ENCODE data around the gene NRG2. TPM values are rescaled to one million over a fixed set of nuclear protein-coding genes. Genes with fewer than 3 reads are reported as not detected.

The NRG2 gene
- total RNA-seq, 1 experiment from 2014 or later, result 0.59 TPM

DNA sequence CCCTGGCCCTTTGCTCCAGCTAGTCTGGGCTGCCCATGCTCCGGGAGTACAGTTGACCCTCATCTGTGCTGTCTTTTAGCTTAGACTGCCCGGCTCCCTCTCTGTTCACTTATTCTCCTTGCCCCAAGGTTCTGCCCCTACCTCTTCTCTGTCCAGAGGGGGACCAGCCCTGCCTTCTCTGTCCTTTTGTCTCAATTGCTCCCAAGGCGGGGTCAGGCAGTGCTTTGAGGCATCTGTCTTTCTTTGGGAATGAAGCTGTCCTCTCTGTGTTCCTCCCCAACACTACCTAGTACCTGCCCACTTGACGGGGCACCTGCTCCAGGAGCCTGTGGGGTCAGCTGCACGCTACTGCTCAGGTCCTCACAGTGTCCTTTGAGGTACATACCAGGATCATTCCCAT lies 188.1 kb downstream of the NRG2 start:
- no TSS peak for BruUV-seq (replicated peaks)
- Histone ChIP-seq H3K9me3 (no peaks in the 10 kb centered on the region), H3K27me3 (replicated peaks; ENCODE audit: control insufficient read depth, insufficient read depth, low read length) (no peaks in the 10 kb centered on the region; the same call in none of the 2 replicates), H3K4me1 (no peaks in the 10 kb centered on the region), H3K4me3 (ENCODE audit: low read depth, low read length) (no peak overlapping the region), H3K36me3 (ENCODE audit: control insufficient read depth, insufficient read depth, low read length) (no peaks in the 10 kb centered on the region)
- TF ChIP-seq, protein P1, sequence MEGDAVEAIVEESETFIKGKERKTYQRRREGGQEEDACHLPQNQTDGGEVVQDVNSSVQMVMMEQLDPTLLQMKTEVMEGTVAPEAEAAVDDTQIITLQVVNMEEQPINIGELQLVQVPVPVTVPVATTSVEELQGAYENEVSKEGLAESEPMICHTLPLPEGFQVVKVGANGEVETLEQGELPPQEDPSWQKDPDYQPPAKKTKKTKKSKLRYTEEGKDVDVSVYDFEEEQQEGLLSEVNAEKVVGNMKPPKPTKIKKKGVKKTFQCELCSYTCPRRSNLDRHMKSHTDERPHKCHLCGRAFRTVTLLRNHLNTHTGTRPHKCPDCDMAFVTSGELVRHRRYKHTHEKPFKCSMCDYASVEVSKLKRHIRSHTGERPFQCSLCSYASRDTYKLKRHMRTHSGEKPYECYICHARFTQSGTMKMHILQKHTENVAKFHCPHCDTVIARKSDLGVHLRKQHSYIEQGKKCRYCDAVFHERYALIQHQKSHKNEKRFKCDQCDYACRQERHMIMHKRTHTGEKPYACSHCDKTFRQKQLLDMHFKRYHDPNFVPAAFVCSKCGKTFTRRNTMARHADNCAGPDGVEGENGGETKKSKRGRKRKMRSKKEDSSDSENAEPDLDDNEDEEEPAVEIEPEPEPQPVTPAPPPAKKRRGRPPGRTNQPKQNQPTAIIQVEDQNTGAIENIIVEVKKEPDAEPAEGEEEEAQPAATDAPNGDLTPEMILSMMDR (IDR thresholded peaks at IDR 0.05; ENCODE audit: insufficient read depth in 1 of 2, low read depth in 1 of 2, low read length in 1 of 2, severe bottlenecking in 1 of 2, unreplicated experiment in 1 of 2), result no peak
- ChIA-PET CTCF (interaction anchor here (1.1 kb wide), 1 partner anchor 68 kb away, joined by 4 read pairs; no protein-coding TSS in a partner anchor), POLR2A (no interaction called here)
- no peaks in the 10 kb centered on the region for H3K4me1 Mint-ChIP-seq (ENCODE audit: low read depth, unreplicated experiment)
- no peak overlapping the region for H3K27ac Mint-ChIP-seq (ENCODE audit: unreplicated experiment)
- peaks cover 5% of the 10 kb centered on the region for H3K27me3 Mint-ChIP-seq (ENCODE audit: insufficient read depth, unreplicated experiment)
- intact Hi-C loops (cut with micrococcal nuclease; ENCODE audit: unreplicated experiment), result no loop called here
- no peak overlapping the region for H3K4me3 Mint-ChIP-seq (ENCODE audit: unreplicated experiment)
- DNase-seq, result no peak
- H3K36me3 Mint-ChIP-seq (ENCODE audit: insufficient read depth, unreplicated experiment), result no peaks in the 10 kb centered on the region
- no peaks in the 10 kb centered on the region for H3K9me3 Mint-ChIP-seq (ENCODE audit: unreplicated experiment)

DNA sequence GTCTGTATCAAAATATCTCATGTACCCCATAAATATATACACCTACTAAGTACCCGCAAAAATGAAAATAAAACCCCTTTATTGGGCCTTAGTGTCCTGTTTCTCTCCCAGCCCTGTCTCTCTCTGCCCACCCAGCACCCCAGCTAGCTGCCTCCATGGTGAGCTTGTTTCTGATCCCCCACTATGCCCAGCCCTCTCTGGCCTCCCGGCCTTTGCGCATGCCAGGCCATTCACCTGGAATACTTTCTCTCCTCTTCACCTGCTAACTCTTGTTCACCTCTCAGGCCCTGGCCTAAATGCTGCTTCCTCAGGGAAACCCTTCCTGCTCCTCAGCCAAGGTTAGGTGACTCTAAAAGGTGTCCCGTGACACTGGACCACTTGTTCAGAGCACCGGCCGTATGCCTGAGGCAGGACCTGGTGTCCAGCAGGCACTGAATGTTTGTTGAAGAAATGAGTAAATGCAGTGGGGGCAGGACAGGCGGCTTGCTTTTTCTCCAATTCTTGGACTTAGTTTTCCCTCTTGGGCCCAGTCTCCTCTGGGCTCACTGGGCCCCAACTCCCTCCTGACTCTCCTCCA lies 189.0 kb downstream of the NRG2 start:
- CTCF ChIA-PET, result no interaction called here
- TF ChIP-seq, protein P1 (IDR thresholded peaks at IDR 0.05; ENCODE audit: insufficient read depth in 1 of 2, low read depth in 1 of 2, low read length in 1 of 2, severe bottlenecking in 1 of 2, unreplicated experiment in 1 of 2), result no peak
- intact Hi-C loops (cut with micrococcal nuclease; ENCODE audit: unreplicated experiment), result no loop called here

DNA sequence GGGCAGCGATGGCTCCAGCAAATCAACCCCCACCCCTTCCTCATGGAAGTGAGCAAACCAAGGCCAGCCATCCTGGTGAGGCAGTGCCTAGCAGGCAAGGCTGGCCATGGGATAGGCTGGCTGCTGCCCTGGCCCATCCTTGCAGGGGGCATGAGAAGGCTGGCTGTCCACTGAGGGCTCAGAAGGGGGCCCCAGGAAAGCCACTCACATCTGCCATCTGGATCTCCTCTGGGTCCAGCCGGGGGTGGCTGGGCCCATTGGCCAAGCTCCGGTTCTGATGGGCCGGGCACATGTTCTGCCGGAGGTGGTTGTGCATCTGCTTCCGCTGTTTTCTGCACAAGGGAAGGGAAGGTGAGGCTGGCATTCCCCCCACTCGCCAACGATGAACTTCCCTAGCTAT lies 190.4 kb downstream of the NRG2 start:
- POLR2A ChIA-PET, result no interaction called here
- peaks cover 8% of the 10 kb centered on the region for H3K27me3 Mint-ChIP-seq (ENCODE audit: insufficient read depth, unreplicated experiment)
- CTCF ChIA-PET, result interaction anchor here (0.7 kb wide), 1 partner anchor 20 kb away, joined by 3 read pairs; no protein-coding TSS in a partner anchor

More for the DNA sequence above, 189.0 kb downstream of the NRG2 start:
- no peak overlapping the region for H3K4me3 Mint-ChIP-seq (ENCODE audit: unreplicated experiment)
- Histone ChIP-seq H3K4me1 (no peaks in the 10 kb centered on the region), H3K9me3 (no peaks in the 10 kb centered on the region), H3K36me3 (ENCODE audit: control insufficient read depth, insufficient read depth, low read length) (no peaks in the 10 kb centered on the region), H3K4me3 (ENCODE audit: low read depth, low read length) (no peak overlapping the region), H3K27me3 (replicated peaks; ENCODE audit: control insufficient read depth, insufficient read depth, low read length) (no peaks in the 10 kb centered on the region; the same call in none of the 2 replicates)
- H3K36me3 Mint-ChIP-seq (ENCODE audit: insufficient read depth, unreplicated experiment), result no peaks in the 10 kb centered on the region
- no peaks in the 10 kb centered on the region for H3K4me1 Mint-ChIP-seq (ENCODE audit: low read depth, unreplicated experiment)
- POLR2A ChIA-PET, result no interaction called here
- BruUV-seq (replicated peaks), result no TSS peak
- no peak overlapping the region for H3K27ac Mint-ChIP-seq (ENCODE audit: unreplicated experiment)
- peak in 1 of 2 experiments; percentile 24 for DNase-seq
- peaks cover 10% of the 10 kb centered on the region for H3K27me3 Mint-ChIP-seq (ENCODE audit: insufficient read depth, unreplicated experiment)
- no peaks in the 10 kb centered on the region for H3K9me3 Mint-ChIP-seq (ENCODE audit: unreplicated experiment)

More for the DNA sequence above, 190.4 kb downstream of the NRG2 start:
- Mint-ChIP-seq H3K27ac (ENCODE audit: unreplicated experiment) (no peak overlapping the region), H3K4me1 (ENCODE audit: low read depth, unreplicated experiment) (no peaks in the 10 kb centered on the region), H3K9me3 (ENCODE audit: unreplicated experiment) (no peaks in the 10 kb centered on the region), H3K4me3 (ENCODE audit: unreplicated experiment) (no peak overlapping the region), H3K36me3 (ENCODE audit: insufficient read depth, unreplicated experiment) (no peaks in the 10 kb centered on the region)
- Histone ChIP-seq H3K4me3 (ENCODE audit: low read depth, low read length) (no peak overlapping the region), H3K36me3 (ENCODE audit: control insufficient read depth, insufficient read depth, low read length) (no peaks in the 10 kb centered on the region), H3K9me3 (no peaks in the 10 kb centered on the region), H3K4me1 (no peaks in the 10 kb centered on the region), H3K27me3 (replicated peaks; ENCODE audit: control insufficient read depth, insufficient read depth, low read length) (no peaks in the 10 kb centered on the region; the same call in none of the 2 replicates)
- BruUV-seq (replicated peaks), result no TSS peak
- TF ChIP-seq, protein P1 (IDR thresholded peaks at IDR 0.05; ENCODE audit: insufficient read depth in 1 of 2, low read depth in 1 of 2, low read length in 1 of 2, severe bottlenecking in 1 of 2, unreplicated experiment in 1 of 2), result no peak
- intact Hi-C loops (cut with micrococcal nuclease; ENCODE audit: unreplicated experiment), result no loop called here
- DNase-seq, result peak in 1 of 2 experiments; percentile 14

Data from Caco-2 (cell line).